Measurements from ENCODE around the gene CCDC178.

The CCDC178 gene

GRCh38 chr18:32907648-32908423 lies 532.7 kb downstream of the CCDC178 start:
- DNase-seq, result no peak

DNA sequence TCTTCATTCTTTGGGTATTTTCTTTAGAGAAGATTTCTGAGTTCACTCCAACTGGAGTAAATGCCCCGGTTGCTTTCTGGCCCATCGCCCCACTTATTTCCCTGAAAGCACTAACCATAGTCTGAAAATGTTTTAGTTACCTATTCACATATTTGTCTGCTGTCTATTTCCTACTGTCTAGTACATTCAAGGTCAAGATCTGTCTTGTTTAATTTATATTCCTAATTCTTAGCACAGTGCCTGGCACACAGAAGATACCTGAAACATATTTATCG lies 533.3 kb downstream of the CCDC178 start:
- DNase-seq, result no peak

DNA sequence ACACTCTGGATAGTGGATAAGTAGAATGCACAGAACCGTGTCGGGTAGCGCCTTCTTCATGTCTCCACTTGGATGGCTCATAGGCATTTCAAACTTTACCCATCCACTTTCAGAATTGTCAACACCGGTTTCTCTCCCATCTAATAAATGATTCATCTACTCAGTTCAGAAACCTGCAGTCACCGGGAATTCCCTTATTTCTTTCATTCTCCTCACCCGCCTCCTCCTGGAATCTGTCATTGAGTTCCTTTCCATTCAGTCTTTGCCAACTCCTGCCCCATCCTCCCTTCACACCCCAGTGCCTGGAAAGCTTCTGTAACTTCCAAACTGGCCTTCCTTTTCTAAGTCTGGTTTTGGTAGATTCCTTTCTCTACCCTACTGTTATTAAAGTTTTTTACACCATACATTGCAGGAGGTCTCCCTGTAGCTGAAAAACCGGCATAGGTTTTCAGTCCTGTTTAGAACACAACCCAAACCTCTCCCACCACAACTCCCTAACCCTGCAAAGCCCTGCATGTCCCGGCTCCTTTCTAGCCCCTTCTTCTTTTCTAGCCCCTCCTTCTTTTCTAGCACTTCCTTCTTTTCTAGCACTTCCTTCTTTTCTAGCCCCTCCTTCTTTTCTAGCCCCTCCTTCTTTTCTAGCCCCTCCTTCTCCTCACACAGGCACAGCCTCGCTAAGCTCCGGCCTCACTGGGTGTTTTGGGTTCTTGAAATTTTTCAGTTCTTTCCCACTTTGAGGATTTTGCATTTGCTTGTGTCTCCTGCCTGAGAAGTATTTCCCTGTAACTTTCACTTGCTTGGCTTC lies 533.8 kb downstream of the CCDC178 start:
- DNase-seq, result no peak

DNA sequence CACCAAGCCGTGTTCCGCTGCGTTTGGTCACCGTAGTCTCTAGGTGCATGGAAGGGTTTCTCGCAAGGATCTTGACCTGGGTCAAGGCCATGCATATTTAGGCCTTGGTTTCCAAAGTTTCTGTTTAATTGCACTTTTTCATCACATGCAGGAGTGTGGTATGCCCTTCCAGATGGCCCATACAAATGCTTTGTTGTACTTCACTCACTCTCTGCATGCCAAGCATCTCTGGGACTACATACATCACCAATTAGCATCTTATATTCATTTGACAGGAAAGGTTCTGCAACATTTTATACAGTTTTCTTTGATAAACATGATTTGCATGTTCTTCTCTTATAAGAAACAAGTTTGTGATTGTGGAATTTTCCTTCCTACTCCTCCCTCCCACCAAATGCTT lies 534.9 kb downstream of the CCDC178 start:
- DNase-seq, result no peak

DNA sequence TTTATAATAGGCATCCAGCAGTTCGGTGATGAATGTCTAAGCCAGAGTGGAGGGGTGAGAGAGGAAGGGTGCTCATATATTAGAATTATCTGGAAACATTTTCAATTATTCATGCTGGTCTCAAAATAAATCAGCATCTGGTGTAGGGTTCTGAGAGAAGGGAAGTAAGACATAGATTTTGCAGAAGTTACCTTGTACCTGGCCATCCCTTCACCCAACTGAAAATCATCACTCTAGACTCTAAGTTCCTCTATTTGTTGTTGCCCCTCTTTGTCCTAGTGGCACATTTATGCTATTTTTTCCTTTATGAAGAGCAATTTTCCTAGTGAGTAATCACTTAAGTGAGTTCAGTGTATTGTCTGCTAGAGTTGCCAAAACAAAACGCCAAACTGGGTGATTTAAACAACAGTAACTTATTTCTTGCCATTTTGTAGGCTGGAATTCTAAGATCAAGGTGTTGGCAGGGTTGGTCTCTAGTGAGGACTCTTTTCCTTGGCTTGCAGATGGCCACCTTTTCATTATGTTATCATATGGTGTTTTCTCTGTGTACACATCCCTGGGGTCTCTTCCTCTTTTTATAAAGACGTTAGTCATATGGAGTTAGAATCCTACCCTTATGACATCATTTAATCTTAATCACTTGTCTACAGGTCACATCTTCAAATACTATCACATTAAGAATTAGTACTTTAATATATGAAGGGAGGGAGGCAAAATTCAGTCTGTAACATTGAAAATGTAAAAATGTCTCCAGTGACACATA lies 537.8 kb downstream of the CCDC178 start:
- no peak for DNase-seq

DNA sequence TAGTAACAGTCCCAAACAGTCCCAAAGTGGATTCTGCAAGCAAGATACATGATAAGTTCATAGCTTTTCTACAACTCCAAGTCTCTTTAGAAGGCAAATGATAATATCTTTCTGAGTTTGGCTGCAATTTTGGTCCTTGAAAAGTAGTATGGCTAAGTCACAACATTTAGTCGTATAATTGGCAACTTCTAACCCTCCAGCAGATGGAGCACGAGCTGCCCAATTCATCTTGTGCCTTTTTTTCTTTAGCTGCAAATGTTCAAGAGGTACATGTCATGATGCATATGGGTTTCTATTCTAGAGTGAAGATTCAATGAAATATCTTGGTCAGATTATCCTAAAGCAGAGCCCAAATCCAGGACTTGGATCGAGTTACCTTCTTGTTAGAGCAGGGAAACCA lies 540.7 kb downstream of the CCDC178 start:
- no peak for DNase-seq

GRCh38 chr18:32896776-32897547 lies 543.6 kb downstream of the CCDC178 start:
- DNase-seq, result no peak

- DNase-seq, result no peak
Measured at GRCh38 chr18:32893915-32894314, 546.6 kb downstream of the CCDC178 start.

- no peak for DNase-seq
Measured at GRCh38 chr18:32891797-32892196, 548.7 kb downstream of the CCDC178 start.

GRCh38 chr18:32891130-32891529 lies 549.4 kb downstream of the CCDC178 start:
- no peak for DNase-seq

DNA sequence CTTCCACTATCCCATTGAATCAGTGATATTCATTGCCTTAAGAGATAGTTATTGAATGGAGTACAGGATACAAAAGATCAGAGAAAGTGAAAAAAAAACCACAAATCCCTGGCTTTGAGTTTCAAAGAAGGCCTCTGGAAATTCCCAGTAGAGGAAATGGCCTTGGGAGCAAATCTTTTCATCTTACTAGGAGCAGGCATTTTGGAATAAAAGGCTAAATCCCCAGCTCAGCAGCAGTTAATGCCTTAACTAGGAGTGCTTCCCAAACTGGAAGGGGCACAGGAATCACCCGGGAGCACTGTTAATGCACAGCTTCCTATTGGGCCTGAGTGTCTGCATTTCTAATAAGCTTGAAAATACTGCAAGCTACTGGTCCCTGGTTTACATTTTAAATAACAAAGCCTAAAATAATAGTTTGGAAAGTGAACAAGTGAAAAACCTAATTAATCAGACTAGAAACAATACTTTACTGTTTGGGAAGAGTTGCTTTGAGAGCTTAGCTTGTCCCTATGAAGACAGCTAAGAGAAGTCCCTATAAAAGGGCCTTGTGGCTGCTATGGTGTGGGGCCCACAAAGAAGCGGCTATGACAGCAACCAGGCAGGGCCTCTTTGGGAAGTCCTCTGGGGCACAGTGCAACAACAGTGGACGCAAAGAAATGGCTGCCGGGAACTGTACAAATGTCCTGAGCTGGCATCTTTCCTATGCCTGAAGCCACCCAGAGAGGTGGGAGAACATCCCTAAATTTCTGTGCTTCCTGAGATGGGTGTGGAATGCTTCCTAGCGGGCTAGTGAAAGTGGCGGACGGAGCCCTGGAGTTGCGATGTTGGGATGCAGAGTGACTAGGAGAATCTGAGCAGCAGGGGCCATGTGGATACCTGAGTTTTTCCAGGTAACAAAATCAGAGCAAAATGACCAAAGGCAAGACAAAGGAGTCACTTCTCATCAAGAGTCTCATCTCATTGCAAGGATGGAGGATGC lies 550.6 kb downstream of the CCDC178 start:
- DNase-seq, result no peak

GRCh38 chr18:32888306-32888705 lies 552.2 kb downstream of the CCDC178 start:
- no peak for DNase-seq
